ENCODE data around the gene HABP4.

DNA sequence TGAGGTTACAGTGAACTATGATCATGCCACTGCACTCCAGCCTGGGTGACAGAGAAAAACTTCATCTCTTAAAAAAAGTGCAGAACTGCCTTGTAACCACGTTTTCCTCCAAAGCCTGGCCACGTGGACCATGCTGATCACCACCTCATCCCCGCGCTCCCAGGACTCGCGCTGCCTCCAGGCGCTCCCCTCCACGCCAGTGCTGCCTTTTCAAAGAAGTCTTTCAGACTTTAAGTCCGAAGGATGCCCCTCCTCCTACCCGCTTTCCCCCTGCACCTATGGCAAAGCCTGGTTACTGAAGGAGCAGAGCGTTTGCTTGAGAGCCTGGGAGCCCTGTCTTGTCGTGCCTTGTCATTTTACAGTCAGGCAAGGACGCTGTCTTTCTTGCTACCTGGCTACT, 43.8 kb downstream of the HABP4 start:
- no peak for TF ChIP-seq GATA2 (IDR thresholded peaks at IDR 0.05; ENCODE audit: low read depth, low read length)
- no peak for TF ChIP-seq GATA3 (IDR thresholded peaks at IDR 0.05; ENCODE audit: low read depth, low read length)

Data from SH-SY5Y (cell line).